ENCODE measurements around the gene PRKCSH. TPM values are rescaled to one million over a fixed set of nuclear protein-coding genes. Genes with fewer than 3 reads are reported as not detected.

Gene PRKCSH
- total RNA-seq, 1 experiment from 2014 or later = 425 TPM

DNA sequence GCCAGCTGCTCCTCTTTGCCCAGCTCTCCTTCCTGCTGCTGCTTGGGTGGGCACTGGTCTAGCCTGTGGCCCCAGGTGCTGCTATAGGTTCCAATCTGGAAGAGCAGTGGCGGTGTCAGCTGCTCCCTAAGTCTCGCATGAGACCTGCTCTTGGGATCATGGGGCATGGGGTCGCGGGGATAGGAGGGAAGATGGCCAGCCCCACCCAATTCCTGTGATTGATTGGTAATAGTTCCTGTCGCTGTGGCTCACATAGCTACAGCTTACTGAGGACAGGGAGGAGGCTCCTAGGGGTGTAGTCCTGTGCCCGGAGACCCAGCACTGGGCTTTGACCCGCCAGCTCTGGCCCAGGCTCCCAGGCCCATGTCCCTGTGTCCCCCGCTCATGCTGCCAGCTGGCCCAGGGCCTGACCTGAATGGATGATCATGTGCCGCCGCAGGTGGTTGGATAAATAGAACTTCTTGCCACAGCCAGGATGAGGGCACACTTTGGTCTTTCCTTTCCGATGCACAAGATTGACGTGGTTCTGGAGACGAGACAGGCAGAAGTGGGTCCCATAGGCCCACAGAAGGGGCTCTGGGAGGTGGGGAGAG, 49.9 kb downstream of the PRKCSH start:
- Histone ChIP-seq H3K27ac (ENCODE audit: low read depth, low read length) (no peak overlapping the region), H3K9ac (ENCODE audit: low read length) (no peak overlapping the region), H3K9me2 (ENCODE audit: insufficient read depth) (no peaks in the 10 kb centered on the region), H4K20me1 (ENCODE audit: insufficient read depth) (no peaks in the 10 kb centered on the region), H3K4me1 (ENCODE audit: control insufficient read depth in 1 of 2, insufficient read depth in 2 of 2, low read length in 2 of 2) (peaks cover 0 to 3% of the 10 kb centered on the region in 2 experiments; a peak in 1 of 4 replicates), H2AFZ (ENCODE audit: low read depth, low read length, poor library complexity, severe bottlenecking) (no peak overlapping the region), H3K27me3 (ENCODE audit: insufficient read depth, low read length) (no peaks in the 10 kb centered on the region), H3K9me3 (ENCODE audit: control insufficient read depth in 1 of 2, insufficient read depth in 1 of 2, low read depth in 1 of 2, low read length in 2 of 2) (no peaks in the 10 kb centered on the region), H3K36me3 (ENCODE audit: control insufficient read depth in 1 of 2, insufficient read depth in 2 of 2, low read length in 2 of 2) (no peaks in the 10 kb centered on the region), H3K4me2 (ENCODE audit: low read length) (no peak overlapping the region), H3K4me3 (replicated peaks in 1 of 2; ENCODE audit: low read depth in 1 of 2, low read length in 2 of 2) (no peak overlapping the region), H3K79me2 (ENCODE audit: insufficient read depth, low read length) (no peaks in the 10 kb centered on the region)
- ChIA-PET RAD21 (ENCODE audit: low non-redundant PET in 1 of 2, low total read pairs in 2 of 2, uncharacterized antibody in 2 of 2, unreplicated experiment in 2 of 2) (no interaction called here), POLR2A (no interaction called here), CTCF (interaction anchor here (1.2 to 1.4 kb wide), 2 partner anchors 104 to 108 kb away, joined by 3 read pairs; no protein-coding TSS in a partner anchor)
- ATAC-seq (no peak), DNase-seq (ENCODE audit: low read depth, low spot score) (no peak)
- BruUV-seq (replicated peaks) = TSS peak; percentile 49
- no peak for TF ChIP-seq ELF1 (IDR thresholded peaks at IDR 0.05; ENCODE audit: borderline replicate concordance, low read depth)
- no peak for TF ChIP-seq EZH2phosphoT487 (IDR thresholded peaks at IDR 0.05; ENCODE audit: borderline replicate concordance)
- TF ChIP-seq CBX3 (IDR thresholded peaks at IDR 0.05; ENCODE audit: low read depth) = no peak
- TF ChIP-seq, protein P1, sequence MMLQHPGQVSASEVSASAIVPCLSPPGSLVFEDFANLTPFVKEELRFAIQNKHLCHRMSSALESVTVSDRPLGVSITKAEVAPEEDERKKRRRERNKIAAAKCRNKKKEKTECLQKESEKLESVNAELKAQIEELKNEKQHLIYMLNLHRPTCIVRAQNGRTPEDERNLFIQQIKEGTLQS (IDR thresholded peaks at IDR 0.05) = no peak
- no peak for TF ChIP-seq SIN3A (IDR thresholded peaks at IDR 0.05; ENCODE audit: low read depth)
- TF ChIP-seq, protein P2, sequence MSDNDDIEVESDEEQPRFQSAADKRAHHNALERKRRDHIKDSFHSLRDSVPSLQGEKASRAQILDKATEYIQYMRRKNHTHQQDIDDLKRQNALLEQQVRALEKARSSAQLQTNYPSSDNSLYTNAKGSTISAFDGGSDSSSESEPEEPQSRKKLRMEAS (IDR thresholded peaks at IDR 0.05) = no peak
- intact Hi-C loops (cut with micrococcal nuclease) = no loop called here

DNA sequence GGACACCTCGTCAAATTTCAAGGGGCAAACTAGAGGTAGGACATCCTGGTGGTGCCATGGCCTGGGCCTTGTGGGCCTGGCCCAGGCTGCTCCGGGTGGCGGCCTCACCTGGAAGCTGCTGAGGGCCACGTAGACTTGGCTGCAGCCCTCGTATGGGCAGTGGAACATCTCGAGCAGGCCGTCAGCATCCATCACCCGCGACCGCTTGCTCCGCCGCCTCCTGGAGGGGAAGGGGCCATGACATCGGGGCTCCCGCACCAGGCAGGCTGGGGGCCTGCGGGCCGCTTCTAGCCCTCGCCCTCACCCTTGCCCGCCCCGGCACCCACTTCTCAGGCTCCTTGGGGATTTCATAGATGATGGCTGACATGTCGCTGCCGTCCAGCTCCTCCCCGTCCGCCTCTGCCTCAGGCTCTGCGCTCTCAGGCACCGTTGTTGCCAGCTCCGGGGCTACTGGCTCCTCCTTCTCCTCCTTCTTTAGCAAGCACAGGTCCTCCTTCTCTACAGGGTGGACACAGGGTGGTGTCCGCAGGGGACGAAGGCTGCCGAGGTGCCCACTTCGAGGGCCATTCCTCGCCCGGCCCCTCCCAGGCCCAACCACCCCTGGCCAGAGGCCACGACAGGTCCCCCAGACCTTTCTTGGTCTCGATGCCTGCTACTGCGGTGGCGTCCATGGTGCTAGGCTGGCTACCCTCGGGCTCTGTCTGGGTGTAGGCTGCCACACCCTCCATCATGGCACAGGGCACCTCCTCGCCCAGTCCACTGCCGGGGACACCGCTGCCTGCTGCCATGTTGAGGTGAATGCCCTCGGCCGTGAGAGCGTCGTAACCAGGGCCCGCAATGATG, 51.4 kb downstream of the PRKCSH start:
- no peak for ATAC-seq

More for the DNA sequence above, 51.4 kb downstream of the PRKCSH start:
- Histone ChIP-seq H3K27ac (ENCODE audit: low read depth, low read length) (no peak overlapping the region), H3K4me1 (ENCODE audit: control insufficient read depth in 1 of 2, insufficient read depth in 2 of 2, low read length in 2 of 2) (peaks cover 0 to 3% of the 10 kb centered on the region in 2 experiments; a peak in 1 of 4 replicates), H3K27me3 (ENCODE audit: insufficient read depth, low read length) (no peaks in the 10 kb centered on the region), H3K4me3 (replicated peaks in 1 of 2; ENCODE audit: low read depth in 1 of 2, low read length in 2 of 2) (no peak overlapping the region), H4K20me1 (ENCODE audit: insufficient read depth) (no peaks in the 10 kb centered on the region), H3K4me2 (ENCODE audit: low read length) (no peak overlapping the region), H3K36me3 (ENCODE audit: control insufficient read depth in 1 of 2, insufficient read depth in 2 of 2, low read length in 2 of 2) (no peaks in the 10 kb centered on the region; a peak in 1 of 4 replicates), H3K9me3 (ENCODE audit: control insufficient read depth in 1 of 2, insufficient read depth in 1 of 2, low read depth in 1 of 2, low read length in 2 of 2) (no peaks in the 10 kb centered on the region), H3K9ac (ENCODE audit: low read length) (no peak overlapping the region), H3K9me2 (ENCODE audit: insufficient read depth) (no peaks in the 10 kb centered on the region), H2AFZ (ENCODE audit: low read depth, low read length, poor library complexity, severe bottlenecking) (no peak overlapping the region), H3K79me2 (ENCODE audit: insufficient read depth, low read length) (no peaks in the 10 kb centered on the region)
- no peak for TF ChIP-seq ZFX (IDR thresholded peaks at IDR 0.05)
- ChIA-PET CTCF (no interaction called here), POLR2A (no interaction called here), RAD21 (ENCODE audit: low non-redundant PET in 1 of 2, low total read pairs in 2 of 2, uncharacterized antibody in 2 of 2, unreplicated experiment in 2 of 2) (no interaction called here)
- DNase-seq (ENCODE audit: low read depth, low spot score) = no peak
- intact Hi-C loops (cut with micrococcal nuclease) = no loop called here
- BruUV-seq (replicated peaks) = no TSS peak

Data from HCT116 (cell line).